Activated CD4-positive, alpha-beta T cell treated with anti-CD3 and anti-CD28 coated beads, Interleukin-2, amount 50 U/mL, for 48 hours (primary cell): ENCODE results near the gene WDR90.
"Not testable (repeated sequence)": the region's sequence is repeated elsewhere in the genome, so short reads cannot be mapped to it uniquely, and the experiment has no call there.

Source experiments
- DNase-seq, 2 experiments: peaks; one replicate each; pipeline ENCODE4 v3.0.0-alpha.2; 2020

WDR90 gene

DNA sequence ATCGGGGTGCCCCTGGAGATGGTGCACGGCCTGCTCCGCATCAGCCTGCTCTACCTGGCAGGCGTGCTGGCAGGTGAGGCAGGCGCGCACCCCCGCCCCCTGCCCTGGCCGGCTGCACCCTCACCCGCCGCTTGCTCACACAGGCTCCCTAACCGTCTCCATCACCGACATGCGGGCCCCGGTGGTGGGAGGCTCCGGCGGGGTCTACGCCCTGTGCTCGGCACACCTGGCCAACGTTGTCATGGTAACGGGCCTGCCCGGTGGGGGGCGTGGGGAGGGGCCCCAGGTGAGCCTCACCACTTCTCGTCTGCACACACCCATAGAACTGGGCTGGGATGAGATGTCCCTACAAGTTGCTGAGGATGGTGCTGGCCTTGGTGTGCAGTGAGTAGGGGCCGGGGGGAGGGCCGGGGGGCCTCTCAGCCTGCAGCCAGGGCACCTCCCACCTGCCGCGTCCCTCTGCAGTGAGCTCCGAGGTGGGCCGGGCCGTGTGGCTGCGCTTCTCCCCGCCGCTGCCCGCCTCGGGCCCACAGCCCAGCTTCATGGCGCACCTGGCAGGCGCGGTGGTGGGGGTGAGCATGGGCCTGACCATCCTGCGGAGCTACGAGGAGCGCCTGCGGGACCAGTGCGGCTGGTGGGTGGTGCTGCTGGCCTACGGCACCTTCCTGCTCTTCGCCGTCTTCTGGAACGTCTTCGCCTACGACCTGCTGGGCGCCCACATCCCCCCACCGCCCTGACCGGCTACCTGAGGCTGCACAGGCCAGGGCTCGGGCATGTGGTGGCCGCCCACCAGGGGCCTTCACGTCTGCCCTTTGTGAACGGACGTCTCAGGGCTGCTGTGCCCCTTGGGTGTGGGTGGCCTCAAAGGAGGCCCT is 28.4 kb downstream of the WDR90 start:
- no peak for DNase-seq

DNA sequence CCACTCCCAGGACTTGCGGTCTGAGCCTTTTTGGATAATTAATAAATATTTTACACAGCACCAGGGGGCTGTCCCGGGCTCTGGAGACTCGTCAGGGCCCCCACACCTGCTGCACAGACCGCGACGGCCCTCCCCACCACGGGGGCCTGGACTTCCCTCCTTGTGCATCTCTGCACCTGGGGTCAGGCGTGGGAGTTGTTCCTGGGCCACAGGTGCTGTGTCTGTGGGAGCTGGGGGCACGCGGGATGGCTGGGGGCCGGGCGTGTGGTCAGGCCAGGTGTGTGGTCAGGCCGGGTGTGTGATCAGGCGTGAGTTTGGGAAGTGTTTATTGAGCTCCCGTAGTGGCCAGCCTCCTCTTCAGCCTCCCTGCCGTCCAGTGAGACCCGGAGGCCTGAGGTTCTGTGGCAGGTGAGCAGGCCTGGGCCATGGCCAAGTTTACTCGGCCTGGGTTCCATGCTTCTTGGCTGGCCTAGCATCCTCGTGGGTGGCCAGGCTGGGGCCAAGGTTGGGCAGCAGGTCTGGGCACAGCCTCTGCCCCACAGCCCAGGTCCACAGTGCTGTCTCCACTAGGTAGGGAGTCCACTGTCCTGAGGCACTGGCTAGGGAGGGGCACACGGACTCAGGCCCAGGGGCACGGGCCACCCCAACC is 29.2 kb downstream of the WDR90 start:
- DNase-seq, result no peak

DNA sequence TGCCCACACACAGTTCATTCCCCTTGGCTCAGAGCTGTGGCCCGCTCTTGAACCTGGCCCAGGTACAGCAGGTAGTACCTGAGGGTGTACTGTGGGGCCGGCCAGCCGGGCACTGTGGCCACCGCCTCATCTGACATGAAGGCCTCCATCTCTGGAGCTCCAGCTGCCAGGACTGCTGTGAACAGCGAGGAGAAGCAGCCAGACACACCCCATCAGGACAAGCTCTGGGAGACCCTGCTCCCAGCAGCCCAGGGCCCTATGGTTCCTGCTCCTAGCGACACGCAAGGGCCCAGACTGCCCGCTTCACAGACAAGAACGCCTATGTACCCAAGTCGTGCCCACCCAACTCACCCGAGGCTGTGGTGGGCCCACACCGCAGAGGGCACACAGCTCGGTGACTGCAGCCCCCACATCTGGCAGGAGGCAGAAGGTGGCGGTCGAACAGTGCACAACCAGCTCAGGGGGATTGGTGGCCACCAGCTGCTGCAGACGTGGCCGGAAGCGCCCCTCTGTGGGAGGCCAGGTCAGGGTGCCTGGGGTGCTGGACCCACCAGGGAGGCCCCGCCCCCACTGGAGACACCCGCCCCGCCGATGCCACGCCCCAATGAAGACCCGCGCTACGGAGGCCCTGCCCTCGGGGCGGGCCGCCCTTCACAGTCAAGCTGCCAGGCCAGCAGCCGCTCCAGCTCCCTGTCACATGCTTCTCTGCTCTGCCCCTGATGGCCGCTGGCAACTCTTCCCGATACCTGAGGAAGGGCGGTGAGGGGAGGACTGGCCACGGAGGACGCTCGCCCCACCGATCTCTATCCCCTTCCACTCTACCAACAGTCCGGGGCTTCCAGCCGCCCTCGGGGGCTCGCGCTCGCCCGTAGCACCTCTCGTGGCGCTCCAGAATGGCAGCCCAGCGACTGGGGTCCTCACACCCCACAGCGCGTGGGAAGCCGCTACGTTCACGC is 30.0 kb downstream of the WDR90 start:
- DNase-seq, result peak; percentile 62 to 66

DNA sequence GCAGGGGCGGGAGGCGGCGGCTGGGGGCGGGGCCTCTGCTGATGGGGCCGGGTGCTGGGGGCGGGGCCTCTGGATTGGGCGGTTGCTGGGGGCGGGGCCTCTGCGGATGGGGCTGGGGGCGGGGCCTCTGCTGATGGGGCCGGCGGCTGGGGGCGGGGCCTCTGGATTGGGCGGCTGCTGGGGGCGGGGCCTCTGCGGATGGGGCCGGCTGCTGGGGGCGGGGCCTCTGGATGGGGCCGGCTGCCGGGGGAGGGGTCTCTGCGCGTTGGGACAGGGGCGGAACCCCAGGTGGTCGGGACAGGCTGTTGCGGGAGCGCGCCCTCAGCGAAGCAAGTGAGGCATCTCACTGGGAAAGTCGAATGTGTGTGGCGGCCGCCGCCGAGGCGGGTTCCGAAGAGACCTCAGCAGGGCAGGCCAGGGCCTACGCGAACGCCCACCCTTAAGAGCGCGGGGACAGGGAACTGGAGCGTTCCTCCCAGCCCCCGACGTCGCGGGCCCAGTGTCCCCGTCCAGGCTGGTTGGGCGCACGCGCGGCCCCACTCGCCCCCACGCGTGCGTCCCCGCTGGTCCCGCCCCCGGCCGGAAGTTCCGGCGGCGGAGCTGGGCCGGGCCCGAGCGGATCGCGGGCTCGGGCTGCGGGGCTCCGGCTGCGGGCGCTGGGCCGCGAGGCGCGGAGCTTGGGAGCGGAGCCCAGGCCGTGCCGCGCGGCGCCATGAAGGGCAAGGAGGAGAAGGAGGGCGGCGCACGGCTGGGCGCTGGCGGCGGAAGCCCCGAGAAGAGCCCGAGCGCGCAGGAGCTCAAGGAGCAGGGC is 30.9 kb downstream of the WDR90 start, which contains the start of gene STUB1:
STUB1 (plus strand) TSS at position 597 of the 811 bp plus-strand sequence; CDS start at position 713, 116 bp downstream.
- peak; percentile 89 to 91 for DNase-seq

DNA sequence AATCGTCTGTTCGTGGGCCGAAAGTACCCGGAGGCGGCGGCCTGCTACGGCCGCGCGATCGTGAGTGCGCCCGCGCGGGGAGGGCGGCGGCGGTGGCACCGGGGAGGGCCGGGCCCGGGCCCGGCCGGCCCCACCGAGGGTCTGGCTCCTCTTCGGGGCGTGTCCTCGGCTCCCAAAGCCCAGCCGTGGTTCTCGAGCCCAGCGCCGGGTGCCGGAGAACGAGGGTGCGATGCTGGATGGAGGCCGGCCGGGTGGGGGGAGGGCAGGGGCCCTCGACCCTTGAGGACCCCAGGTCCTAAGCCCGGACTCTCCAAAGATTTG is 31.4 kb downstream of the WDR90 start:
- no peak for DNase-seq

DNA sequence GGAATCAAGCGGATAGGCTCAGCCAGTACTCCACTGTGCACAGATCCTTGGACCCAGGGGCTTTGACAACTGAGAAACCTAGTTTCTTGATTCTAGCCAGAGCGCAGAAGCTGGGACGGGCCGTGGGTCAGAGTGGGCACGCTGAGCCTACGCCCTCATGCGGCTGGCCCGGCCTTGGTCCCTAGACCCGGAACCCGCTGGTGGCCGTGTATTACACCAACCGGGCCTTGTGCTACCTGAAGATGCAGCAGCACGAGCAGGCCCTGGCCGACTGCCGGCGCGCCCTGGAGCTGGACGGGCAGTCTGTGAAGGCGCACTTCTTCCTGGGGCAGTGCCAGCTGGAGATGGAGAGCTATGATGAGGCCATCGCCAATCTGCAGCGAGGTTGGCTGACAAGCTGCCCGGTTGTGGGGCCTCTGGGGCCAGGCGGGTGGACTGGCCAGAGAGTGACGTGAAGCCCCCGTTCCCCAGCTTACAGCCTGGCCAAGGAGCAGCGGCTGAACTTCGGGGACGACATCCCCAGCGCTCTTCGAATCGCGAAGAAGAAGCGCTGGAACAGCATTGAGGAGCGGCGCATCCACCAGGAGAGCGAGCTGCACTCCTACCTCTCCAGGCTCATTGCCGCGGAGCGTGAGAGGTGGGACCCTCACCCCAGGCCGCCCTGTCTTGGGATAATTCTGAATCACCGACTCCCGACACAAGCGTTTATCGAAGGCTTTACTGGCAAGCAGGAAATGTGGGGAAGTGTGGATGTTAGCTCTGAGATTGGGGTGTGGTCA is 32.0 kb downstream of the WDR90 start:
- DNase-seq, result peak in 1 of 2 experiments; percentile 30

DNA sequence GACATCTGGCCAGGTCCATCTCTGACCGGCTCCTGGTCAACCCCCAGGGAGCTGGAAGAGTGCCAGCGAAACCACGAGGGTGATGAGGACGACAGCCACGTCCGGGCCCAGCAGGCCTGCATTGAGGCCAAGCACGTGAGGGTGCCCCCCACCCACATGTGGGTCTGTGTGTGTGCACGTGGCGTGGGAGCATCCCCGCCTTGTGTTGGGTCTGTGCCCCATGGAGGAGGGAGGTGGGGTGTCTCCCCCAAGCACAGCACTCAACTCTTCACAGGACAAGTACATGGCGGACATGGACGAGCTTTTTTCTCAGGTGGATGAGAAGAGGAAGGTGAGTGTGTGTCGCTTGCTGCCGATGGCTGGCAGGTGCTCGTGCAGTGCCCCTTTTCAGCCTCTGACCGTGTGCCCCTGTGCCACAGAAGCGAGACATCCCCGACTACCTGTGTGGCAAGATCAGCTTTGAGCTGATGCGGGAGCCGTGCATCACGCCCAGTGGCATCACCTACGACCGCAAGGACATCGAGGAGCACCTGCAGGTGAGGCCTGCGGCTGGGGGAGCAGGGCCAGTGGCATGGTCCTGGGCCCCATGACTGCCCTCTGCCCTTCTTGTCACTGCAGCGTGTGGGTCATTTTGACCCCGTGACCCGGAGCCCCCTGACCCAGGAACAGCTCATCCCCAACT is 32.7 kb downstream of the WDR90 start:
- no peak for DNase-seq

DNA sequence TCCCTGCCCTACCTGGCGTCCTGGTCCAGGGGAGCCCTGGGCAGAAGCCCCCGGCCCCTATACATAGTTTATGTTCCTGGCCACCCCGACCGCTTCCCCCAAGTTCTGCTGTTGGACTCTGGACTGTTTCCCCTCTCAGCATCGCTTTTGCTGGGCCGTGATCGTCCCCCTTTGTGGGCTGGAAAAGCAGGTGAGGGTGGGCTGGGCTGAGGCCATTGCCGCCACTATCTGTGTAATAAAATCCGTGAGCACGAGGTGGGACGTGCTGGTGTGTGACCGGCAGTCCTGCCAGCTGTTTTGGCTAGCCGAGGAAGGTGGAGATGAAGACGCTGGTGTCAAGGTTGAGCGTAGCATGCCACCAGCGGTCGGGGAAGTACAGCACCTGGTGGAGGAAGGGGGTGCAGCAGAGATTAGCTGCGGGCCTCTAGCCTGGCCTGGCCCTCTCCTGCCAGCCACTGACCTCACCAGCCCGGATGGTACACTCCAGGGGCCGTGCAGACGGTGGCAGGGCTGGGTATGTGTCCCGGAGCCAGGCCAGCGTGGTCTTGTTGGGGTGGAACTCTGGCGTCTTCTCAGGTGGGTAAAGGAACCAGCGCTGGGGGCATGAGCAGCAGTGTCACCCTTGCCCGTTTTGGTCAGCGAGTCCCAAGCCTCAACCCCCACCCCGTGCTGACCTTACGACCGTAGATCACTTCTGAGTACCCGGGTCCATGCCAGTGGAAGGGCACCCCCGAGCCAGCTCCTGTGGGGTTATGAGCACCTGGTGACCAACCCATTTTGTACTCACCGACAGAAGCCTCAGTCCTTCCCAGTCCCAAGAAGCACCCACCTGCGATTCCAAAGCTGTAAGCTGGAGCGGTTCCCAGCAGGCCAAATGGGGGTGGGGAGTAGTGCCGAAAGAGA is 33.6 kb downstream of the WDR90 start:
- DNase-seq, result no peak

DNA sequence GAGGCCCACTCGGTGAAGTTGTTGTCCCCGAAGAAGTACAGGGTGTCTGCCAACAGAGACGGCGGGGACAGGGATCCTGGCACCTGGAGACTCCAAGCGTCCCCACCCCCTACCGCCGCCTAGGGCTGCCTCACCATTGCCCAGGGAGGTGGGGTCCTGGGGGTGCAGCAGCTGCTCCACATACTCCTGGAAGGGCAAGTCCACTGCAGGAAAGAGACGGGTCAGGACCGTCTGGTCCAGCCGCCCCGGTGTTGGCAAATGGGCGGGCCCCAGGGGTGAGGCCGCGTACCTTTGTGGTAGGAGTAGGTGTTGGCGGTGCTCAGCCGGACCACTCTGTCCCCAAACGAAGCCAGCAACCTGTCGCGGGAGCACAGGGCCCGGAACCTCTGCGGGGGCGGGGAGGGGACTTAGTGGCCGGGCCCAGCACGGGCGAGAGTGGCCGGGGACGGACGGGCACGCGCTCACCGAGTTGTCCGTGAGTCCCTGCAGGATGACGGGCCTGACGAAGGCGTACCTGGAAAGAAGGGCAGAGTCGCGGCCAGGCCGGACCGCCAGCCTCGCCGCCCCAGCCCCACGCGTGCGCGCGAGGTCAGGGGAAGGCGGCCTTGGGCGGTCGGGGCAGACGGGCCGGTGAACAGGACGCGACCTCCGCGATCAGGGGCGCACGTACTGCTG is 34.4 kb downstream of the WDR90 start:
- DNase-seq, result peak; percentile 32 to 35

DNA sequence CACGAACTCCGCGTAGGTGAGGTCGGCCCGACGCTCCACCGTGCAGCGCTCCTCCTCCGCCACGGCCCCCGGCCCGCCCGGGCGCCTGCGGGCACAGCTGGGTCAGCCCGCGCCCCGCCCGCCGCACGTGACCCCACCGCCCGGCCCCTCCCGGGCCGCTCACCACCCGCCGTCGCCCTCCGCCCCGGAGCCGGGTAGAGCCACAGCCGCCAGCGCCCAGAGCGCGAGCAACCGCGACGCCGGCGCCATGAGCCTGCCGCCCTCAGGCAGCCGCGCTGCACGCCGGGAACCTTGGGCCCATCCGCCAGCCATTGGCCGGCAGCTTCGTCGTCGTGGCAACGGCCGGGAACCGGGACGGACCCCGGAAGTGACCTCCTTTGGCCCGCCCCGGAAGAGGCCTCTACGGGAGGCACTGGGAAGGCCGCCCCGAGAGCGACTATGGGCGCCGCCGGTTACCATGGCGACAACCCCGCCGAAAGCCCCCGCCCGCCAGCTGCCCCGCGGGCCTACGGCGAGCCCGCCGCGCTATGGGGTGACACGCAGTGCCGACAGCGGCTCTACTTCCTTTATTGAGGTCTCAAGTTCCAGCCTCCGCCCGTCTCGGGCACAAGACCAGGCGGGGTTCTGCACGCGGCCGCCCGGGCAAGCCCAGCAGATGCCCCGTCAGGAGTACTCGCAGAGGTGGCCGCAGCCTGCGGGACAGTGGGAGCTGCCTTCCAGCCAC is 35.1 kb downstream of the WDR90 start, which contains the start of gene JMJD8:
JMJD8 (minus strand) TSS at position 264 of the 724 bp plus-strand sequence; CDS start at position 249, 15 bp downstream.
- DNase-seq, result peak; percentile 97 to 98

DNA sequence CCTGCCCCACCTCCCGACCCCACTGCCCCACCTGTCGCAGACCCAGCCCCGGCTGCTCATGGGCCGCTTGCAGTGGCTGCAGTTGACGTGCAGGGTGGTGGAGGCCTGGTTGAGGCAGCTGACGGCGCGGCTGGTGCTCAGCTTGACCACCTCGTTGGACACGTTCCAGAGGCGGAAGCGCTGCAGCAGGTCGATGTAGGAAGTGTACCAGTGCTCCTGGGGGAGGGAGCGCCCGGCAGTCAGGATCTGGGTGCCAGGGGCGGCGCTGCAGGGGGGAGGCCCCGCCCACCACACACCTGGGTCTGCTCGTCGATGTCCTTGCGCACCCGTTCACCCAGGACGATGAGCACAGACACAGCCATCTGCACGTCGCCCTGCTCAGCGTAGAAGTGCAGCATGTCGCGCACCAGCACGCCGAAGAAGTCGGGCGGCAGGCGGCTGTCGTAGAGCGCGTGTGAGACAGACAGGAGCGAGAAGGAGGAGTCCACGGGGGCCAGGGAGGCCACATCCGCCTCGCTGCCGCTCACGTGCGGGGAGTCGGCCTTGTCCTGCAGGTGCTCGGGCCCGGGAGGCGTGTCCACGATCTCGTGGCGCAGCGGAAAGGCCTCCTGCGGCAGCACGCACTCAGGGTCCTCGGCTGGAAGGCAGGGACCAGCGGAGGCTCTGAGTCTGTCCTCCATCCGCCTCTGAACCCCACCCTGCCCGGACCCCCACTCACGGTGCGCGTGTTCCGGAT is 36.0 kb downstream of the WDR90 start:
- DNase-seq, result no peak

DNA sequence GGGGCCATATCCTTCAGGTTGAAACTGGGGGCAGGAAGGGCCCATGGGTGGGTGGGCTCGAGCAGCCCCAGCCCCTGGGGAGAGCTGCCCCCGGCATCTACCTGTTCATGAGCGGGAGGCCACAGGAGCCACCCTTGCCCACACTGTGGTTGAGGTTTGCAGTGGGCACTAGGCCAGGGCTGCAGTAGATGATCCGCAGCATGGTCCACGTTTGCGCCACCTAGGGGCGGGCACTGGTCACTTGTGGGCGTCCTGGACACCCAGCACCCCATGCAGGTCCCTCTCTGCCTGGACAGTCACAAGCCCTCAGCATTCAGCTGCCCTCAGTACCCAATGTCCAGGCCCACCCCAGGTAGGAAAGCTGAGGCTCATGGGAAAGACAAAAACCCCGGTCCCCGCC is 36.8 kb downstream of the WDR90 start:
- no peak for DNase-seq

DNA sequence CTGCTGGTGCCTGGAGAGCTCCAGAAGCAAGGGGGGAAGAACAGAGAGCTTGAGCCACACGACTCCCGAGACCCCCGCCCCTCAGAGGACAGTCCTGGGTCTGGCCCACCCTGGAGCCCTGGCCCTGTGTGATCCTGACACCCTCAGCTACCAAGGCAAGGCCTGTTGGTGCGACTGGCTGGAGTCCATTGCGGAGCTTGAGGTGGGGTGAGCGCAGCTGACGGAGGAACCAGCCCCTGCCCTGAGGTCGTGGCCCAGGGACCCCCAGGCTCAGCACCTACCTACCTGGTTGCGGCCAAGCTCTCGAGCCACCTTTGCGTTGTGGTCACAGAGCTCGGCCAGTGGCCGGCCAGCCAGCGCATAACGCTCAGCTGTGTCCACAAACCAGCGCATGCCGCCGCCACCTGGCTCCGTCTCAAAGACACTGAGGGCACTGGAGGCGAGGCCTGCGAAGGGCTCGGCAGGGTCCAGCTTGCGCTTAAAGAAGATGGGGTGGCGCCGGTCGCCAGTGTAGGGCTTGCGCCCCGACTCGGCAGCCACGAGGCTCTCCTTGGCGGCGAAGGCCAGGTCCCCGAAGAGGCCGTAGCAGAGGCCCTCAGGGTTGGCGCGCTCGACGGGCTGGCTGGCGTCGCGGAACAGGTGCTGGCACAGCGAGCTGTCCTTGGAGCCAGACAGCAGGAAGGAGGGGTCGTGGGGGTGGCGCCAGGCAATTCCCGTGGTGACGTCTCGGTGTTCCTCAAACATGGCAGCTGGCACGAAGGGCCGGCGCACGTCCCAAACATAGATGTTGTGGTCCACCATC is 37.5 kb downstream of the WDR90 start:
- no peak for DNase-seq

DNA sequence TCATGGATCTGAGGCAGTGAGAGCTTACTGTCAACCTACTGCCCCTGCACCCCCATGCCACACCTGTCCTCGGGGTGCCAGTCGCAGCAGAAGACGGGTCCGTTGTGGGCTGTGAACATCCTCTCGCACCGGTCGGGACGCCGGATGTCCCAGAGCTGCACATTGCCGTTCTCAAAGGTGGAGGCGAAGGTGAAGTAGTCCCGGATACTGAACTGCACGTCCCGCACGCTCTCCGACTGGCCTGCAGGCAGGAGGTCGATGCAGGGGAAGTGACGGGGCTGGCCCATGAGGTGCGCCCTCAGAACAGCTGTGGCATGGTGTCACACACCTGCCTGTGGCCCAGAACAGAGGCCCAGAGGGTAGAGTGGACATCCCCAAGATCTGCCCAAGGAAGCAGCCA is 38.3 kb downstream of the WDR90 start:
- DNase-seq, result no peak

DNA sequence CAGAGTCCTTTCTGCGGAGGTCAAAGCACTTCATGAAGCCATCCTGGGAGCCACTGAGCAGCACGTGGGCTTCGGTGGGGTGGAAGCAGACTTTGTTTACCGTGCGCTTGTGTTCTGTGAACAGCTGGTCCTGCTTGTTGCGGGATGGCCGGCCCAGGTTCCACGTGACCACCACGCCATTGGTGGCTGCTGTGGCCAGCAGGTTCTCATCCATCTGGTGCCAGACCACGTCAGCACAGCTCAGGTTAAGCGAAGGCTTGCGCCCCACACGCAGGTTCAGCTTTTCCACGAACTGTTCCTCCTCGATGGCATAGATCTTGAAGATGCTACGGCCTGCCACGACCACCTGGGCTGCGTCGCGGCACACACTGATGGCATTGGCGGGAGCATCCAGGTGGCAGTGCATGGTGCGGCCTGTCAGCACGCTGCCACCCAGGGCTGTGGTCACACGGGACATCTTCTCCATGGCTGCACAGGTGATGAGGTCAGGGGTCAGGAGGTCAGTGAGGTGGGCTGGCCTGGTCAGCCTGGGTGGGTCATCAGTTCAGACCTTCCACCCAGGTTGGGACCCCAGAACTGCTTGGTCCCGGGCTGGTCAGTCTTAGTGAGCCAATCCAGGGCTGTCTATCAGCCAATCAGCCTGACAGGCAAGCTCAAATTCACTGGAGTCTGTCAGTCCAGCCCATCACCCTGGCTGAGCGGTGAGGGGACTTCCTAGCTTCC is 40.2 kb downstream of the WDR90 start:
- DNase-seq, result no peak

DNA sequence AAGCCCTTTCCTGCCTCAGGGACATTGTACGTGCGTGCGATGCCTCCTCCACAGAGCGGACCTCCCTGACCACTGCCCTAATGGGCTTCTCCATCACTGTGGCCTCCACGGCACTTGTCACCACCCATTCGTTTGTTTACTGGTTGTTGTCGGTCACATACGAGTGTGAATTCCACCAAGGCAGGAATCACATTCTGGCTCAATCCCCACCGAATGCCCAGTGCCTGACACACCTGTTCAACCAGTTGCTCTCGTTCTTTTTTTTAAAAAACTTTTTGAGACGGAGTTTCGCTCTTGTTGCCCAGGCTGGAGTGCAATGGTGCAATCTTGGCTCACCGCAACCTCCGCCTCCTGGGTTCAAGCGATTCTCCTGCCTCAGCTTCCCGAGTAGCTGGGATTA is 42.1 kb downstream of the WDR90 start:
- DNase-seq, result not testable (repeated sequence)
